Right renal cortex interstitium (tissue), 3 donors: ENCODE measurements around the gene CLSTN2. TPM values are rescaled to one million over a fixed set of nuclear protein-coding genes. Genes with fewer than 3 reads are reported as not detected.

Source experiments
- DNase-seq, 3 donors: peaks; one replicate each; pipeline ENCODE4 v3.0.0-alpha.2; 2013; ENCODE audit warnings: low read depth in 3 of 3, low spot score in 2 of 3
- polyA plus RNA-seq, 3 donors: library from polyadenylated mRNA; unstranded; fragments of 120-200 nt; gene quantifications; one replicate each; pipeline ENCODE4 v1.2.1, GENCODE V29; 2013; ENCODE audit not compliant: insufficient read length in 3 of 3

The CLSTN2 gene
- polyA plus RNA-seq, 3 donors, result 1.5 to 1.9 (median 1.5) TPM

GRCh38 chr3:140176526-140176925, 241.5 kb downstream of the CLSTN2 start:
- DNase-seq, result no peak

DNA sequence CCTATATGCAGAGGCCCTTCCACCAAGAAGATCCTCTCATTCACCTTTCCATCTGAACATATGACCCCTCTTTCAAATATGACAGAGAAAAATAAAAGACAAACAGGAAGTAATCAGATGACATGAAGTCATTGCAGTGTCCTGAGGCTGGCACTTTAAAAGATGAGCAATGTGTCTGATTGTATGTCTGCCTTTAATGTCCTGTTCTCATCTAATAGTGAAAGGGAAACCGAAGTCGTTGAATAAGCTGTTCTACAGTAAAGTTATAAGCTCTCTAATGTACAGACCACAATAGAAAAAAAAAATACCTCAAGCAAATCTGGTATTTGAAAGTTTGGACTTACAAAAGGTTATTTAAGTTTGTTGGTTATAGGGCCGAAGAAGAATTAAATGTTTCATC, 243.0 kb downstream of the CLSTN2 start:
- DNase-seq, result no peak

- no peak for DNase-seq
Observed at GRCh38 chr3:140178482-140178881, 243.5 kb downstream of the CLSTN2 start.

- no peak for DNase-seq
Observed at GRCh38 chr3:140180603-140181002, 245.6 kb downstream of the CLSTN2 start.

DNA sequence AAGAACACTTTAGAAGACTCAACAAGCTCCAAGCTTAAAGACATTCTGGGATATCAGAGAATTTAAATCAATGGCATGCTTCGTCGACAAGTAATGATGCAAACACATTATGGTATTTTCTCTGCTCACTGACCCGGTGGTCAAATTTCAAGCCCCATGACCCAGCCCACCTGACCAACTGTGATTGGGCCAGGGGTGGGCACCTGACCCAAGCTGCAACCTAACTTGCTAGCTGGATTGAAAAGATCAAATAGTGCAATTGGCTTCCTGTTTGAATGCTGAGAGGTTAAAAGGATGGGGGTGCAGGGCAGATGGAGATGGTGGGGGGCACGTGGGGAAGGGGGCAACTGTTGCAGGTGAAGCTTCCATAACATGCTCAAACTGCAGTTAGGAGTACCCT, 250.4 kb downstream of the CLSTN2 start:
- no peak for DNase-seq

GRCh38 chr3:140186421-140186920, 251.5 kb downstream of the CLSTN2 start:
- peak; percentile 16 to 44 (median 31) for DNase-seq

- no peak for DNase-seq
Observed at GRCh38 chr3:140187028-140187427, 252.0 kb downstream of the CLSTN2 start.

GRCh38 chr3:140187656-140188221, 252.8 kb downstream of the CLSTN2 start:
- DNase-seq, result no peak

- DNase-seq, result no peak
Observed at GRCh38 chr3:140188285-140188684, 253.3 kb downstream of the CLSTN2 start.

- DNase-seq, result no peak
Observed at GRCh38 chr3:140189267-140189666, 254.3 kb downstream of the CLSTN2 start.

DNA sequence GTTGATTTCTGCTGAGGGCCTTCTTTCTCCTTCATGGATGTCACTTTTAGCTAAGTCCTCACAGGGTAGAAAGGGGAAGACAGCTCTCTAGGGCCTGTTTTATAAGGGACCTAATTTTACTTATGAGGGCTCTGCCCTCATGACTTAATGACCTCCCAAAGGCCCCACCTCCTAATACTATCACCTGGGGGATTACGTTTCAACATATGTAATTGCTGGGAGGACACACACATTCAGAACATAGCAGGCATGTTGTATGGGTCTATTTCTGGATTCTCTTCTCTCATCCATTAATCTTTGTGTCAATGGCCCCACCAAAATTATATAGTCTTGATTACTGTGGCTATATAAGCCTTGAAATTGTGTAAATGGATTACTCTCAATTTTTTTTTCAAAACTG, 255.0 kb downstream of the CLSTN2 start:
- DNase-seq, result no peak

DNA sequence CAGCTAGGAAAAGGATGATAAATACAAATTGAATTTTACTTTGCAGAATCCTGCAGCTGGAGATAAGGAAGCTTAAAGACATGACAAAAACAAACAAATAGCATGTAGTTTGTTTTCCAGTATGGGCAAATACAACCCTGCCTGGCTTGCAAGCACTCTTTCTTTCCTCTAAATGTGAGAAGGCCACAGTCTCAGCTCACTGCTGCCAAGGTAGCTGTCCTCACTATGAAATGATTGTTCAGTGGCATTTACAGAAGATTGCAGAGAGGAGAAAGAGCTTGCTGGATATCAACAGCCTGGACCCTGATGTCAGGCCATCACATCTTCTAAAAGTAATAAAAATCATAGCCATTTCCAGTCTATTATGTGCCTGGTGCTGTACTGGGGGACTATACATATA, 262.0 kb downstream of the CLSTN2 start:
- no peak for DNase-seq

GRCh38 chr3:140198242-140198641, 263.3 kb downstream of the CLSTN2 start:
- DNase-seq, result no peak

DNA sequence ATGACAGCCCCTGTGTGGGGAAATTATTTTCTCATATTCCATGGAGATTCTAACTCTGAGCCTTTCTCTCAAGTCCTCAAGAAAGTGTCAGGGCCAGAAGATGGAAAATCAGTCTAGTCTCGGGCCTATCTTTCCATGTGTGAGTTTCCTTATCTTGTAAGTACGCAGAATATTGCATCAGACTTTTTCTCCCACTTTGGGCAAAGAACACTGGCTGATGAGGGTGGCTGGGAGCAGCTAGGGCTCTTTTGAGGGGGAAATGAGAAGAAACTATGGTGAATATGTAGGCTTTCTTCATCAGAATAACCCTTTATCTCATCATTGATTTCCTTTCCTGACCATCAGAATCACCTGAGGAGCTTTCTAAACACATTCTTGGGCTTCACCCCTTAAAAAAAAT, 264.0 kb downstream of the CLSTN2 start:
- no peak for DNase-seq

DNA sequence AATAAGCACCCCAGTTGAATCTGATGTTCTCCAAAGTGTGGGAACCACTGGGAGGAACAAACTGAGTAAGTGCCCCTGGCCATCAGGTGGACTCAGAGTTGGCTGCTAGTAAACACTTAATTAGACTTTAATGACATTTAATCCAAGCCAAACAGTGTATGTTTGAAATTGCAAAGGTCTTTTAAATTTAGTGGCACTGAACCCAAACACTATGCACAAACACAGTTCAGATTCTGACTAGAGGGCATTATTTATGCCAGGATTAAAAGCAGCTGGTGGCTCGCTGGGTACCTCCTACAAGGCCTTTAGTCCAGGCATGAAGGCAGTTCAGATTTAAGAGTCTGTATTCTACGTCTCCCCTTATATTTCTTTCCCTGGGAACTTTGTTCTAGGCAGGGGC, 264.8 kb downstream of the CLSTN2 start:
- no peak for DNase-seq

- DNase-seq, result no peak
Observed at GRCh38 chr3:140203510-140203909, 268.5 kb downstream of the CLSTN2 start.

- DNase-seq, result no peak
Observed at GRCh38 chr3:140204271-140204984, 269.4 kb downstream of the CLSTN2 start.

DNA sequence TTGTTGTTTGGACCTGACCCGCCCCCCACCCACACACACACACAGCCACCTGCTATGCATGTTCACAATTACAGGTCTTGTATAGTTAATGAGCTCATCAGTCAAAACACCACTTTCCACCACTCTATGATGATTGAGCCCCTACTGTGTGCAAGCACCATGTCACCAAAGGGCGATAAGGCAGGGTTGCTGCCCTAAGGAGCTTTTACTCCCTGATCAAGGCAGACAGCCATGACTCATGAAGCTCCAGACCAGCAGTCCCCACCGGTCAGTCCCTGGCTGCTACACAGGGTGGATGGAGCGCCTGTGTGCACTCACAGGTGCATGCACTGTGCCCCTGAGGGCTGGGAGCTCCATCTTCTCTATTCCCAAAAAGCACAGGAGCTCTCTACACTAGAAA, 270.6 kb downstream of the CLSTN2 start:
- no peak for DNase-seq

DNA sequence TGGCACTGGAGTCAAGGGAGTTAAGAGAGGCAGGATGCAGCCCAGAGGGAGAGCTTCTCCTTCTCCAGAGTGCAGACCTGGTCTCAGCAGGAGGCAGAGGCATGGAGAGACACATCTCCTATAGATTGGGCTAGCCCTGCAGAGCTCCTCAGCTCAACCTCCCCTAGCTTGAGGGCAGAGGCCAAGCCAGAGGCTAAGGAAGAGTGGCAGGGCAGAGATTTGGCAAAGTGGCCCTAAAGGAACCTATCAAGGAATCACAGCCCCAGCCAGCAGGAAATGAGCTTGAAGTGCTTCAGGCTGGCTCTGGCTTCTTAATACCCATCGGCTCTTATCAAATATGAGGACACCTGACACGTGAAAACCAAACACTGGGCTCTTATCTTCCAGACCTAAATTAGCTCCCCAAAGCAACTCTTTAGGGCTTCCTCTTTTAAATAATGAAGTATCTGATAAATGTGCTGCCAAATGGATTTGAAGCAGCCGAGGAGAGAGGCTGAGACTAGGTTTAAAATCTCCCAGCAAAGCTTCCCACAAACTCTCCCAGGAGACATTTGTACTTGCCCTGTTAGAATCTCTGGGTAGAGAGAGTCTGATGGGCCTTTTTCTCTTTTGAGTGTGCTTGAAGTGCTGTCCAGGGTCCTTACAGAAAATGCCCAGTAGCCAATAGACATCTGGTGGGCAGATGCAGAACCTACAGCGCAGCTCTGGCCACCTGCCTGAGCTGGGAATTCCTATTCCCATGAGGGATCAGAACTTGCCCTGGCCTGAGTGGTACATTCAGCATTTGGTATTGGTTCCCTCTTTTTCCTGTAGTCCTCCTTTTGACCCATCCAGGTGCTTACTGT, 271.4 kb downstream of the CLSTN2 start:
- peak in 2 of 3 donors; percentile 23 to 33 for DNase-seq

DNA sequence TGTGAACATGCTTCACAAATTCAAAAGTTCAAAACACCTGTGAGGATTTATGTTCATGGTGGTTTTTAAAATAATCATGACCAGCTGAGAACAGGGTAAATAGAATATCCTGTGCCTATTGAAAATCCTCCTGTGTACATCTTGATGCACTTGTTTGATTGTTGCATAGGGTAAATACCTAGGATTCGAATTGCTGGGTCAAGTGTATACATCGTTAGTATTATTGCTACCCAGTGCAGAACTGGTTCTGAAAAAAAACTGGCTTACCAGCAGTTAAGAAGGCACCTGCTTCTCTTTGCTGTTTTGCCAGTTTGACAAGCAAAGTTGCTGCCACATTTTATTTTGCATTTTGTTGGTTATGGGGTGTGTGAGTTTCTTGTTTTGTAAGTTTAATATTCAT, 272.6 kb downstream of the CLSTN2 start:
- DNase-seq, result no peak

- DNase-seq, result no peak
Observed at GRCh38 chr3:140216249-140216648, 281.3 kb downstream of the CLSTN2 start.

DNA sequence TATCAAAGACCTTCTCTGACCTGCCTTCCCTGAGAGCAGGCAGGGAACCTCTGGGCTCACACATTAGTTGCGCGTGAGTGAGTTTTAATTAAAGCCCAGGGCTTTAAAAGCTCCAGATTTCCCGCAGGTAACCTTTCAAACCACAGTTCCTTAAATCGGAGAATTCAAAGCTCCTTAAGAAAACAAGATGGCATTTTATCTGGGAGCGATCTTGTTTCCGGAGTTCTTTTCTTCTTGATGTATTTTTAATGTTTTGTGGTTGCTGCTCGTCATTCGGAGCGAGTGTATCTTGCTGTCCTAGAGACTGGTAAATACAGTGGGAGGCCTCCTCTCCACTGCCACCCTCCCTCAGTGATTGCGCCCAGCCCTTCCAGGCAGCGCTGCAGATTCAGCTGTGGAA, 284.3 kb downstream of the CLSTN2 start:
- DNase-seq, result peak in 1 of 3 donors; percentile 7
